ENCODE measurements around the gene KRTAP13-3.

Gene KRTAP13-3

DNA sequence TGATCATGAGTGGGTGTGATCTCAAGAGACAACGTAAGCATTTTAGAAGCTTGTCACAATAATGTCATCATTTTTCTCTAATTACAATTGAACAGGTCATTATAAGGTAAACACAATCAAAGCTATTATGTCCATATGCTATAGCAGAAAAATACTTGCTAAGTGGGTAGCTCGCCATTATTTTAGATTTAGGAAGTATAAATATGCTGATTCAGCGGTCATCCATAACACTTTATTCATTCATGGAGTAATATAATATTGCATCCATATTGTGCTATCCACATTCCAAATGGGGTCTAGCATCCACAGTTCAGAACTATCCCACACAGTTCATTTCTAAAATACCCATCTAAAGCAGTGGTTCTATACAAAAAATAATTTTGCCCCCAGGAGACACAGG is 22.8 kb upstream of the KRTAP13-3 start (continued):
- TF ChIP-seq ZNF8 (CRISPR knock-in tag; IDR thresholded peaks at IDR 0.05) = no peak
- TF ChIP-seq ESRRG (CRISPR knock-in tag; IDR thresholded peaks at IDR 0.05) = no peak
- TF ChIP-seq OSR1 (CRISPR knock-in tag; IDR thresholded peaks at IDR 0.05) = no peak
- no peak for TF ChIP-seq RARB (CRISPR knock-in tag; IDR thresholded peaks at IDR 0.05)
- no peak for TF ChIP-seq CSDC2 (CRISPR knock-in tag; IDR thresholded peaks at IDR 0.05)
- no peak for TF ChIP-seq TSHZ2 (CRISPR knock-in tag; IDR thresholded peaks at IDR 0.05)
- TF ChIP-seq GLIS3 (CRISPR knock-in tag; IDR thresholded peaks at IDR 0.05) = no peak
- no peak for TF ChIP-seq ZNF70 (CRISPR knock-in tag; IDR thresholded peaks at IDR 0.05)
- no peak for TF ChIP-seq PPARA (CRISPR knock-in tag; IDR thresholded peaks at IDR 0.05; ENCODE audit: borderline replicate concordance)
- no peak for TF ChIP-seq CREB5 (CRISPR knock-in tag; IDR thresholded peaks at IDR 0.05; ENCODE audit: low read depth)
- no peak for TF ChIP-seq TOX (CRISPR knock-in tag; IDR thresholded peaks at IDR 0.05; ENCODE audit: borderline replicate concordance)

DNA sequence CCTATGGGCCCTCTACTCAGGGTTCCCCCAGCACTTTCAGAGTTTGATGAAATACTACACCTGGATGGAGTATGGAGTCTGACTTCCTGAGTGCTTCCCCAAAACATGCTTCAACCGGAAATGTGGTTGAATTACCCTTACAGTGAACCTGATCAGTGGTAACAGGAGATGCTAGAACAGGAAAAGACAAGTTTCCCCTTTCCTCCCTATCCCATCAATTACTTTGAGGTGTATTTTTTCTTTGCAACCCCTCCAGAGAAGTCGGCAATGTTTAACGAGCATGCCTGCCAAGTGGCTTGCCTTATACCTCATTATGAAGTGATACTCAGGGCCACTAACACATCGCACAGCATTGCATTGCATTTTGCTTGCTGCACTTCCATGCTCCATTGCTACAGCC is 21.3 kb upstream of the KRTAP13-3 start:
- ATAC-seq = no peak
- TF ChIP-seq ZNF70 (CRISPR knock-in tag; IDR thresholded peaks at IDR 0.05) (no peak), ESRRG (CRISPR knock-in tag; IDR thresholded peaks at IDR 0.05) (no peak), CREB5 (CRISPR knock-in tag; IDR thresholded peaks at IDR 0.05; ENCODE audit: low read depth) (no peak), TOX (CRISPR knock-in tag; IDR thresholded peaks at IDR 0.05; ENCODE audit: borderline replicate concordance) (no peak), ZFP30 (CRISPR knock-in tag; IDR thresholded peaks at IDR 0.05) (no peak), ARNTL (CRISPR knock-in tag; IDR thresholded peaks at IDR 0.05; ENCODE audit: borderline replicate concordance, low read depth) (no peak), TCF4 (CRISPR knock-in tag; IDR thresholded peaks at IDR 0.05; ENCODE audit: borderline replicate concordance) (no peak), CSDC2 (CRISPR knock-in tag; IDR thresholded peaks at IDR 0.05) (no peak), RARB (CRISPR knock-in tag; IDR thresholded peaks at IDR 0.05) (no peak), SNAI2 (CRISPR knock-in tag; IDR thresholded peaks at IDR 0.05) (no peak), ISL1 (CRISPR knock-in tag; IDR thresholded peaks at IDR 0.05) (no peak), TSHZ2 (CRISPR knock-in tag; IDR thresholded peaks at IDR 0.05) (no peak), OSR1 (CRISPR knock-in tag; IDR thresholded peaks at IDR 0.05) (no peak), POU6F1 (CRISPR knock-in tag; IDR thresholded peaks at IDR 0.05; ENCODE audit: borderline replicate concordance, low read depth) (no peak)

DNA sequence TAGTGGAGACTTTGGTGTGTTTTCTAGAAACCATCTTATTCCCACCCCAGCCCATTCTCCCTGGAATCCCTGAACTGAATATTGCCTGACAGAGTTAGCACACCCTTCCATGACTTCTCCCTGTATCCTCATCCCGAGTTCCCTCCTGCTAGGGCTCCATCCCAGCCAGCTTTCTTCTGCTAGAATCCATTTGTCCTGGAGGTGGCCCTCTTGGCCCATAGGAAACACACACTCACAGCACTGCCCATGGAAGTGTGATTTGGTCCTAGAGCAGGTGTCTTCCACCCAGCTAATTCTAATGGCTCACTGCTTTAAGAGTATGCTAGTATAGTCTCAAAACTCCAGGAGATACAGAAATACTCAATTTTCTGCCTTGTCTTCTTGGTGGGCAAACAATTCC is 18.5 kb upstream of the KRTAP13-3 start:
- ATAC-seq = no peak
- TF ChIP-seq SNAI2 (CRISPR knock-in tag; IDR thresholded peaks at IDR 0.05) (no peak), ZFP30 (CRISPR knock-in tag; IDR thresholded peaks at IDR 0.05) (no peak), CSDC2 (CRISPR knock-in tag; IDR thresholded peaks at IDR 0.05) (no peak), OSR1 (CRISPR knock-in tag; IDR thresholded peaks at IDR 0.05) (no peak), ZNF8 (CRISPR knock-in tag; IDR thresholded peaks at IDR 0.05) (no peak), CSRNP3 (CRISPR knock-in tag; IDR thresholded peaks at IDR 0.05) (no peak), PPARA (CRISPR knock-in tag; IDR thresholded peaks at IDR 0.05; ENCODE audit: borderline replicate concordance) (no peak), ZFP3 (CRISPR knock-in tag; IDR thresholded peaks at IDR 0.05) (no peak), ARNTL (CRISPR knock-in tag; IDR thresholded peaks at IDR 0.05; ENCODE audit: borderline replicate concordance, low read depth) (no peak), RARB (CRISPR knock-in tag; IDR thresholded peaks at IDR 0.05) (no peak), ZNF70 (CRISPR knock-in tag; IDR thresholded peaks at IDR 0.05) (no peak), GLIS3 (CRISPR knock-in tag; IDR thresholded peaks at IDR 0.05) (no peak), ZNF565 (CRISPR knock-in tag; conservative IDR thresholded peaks at IDR 0.05; ENCODE audit: low read depth) (no peak), POU6F1 (CRISPR knock-in tag; IDR thresholded peaks at IDR 0.05; ENCODE audit: borderline replicate concordance, low read depth) (no peak)
- TF ChIP-seq, protein P1, sequence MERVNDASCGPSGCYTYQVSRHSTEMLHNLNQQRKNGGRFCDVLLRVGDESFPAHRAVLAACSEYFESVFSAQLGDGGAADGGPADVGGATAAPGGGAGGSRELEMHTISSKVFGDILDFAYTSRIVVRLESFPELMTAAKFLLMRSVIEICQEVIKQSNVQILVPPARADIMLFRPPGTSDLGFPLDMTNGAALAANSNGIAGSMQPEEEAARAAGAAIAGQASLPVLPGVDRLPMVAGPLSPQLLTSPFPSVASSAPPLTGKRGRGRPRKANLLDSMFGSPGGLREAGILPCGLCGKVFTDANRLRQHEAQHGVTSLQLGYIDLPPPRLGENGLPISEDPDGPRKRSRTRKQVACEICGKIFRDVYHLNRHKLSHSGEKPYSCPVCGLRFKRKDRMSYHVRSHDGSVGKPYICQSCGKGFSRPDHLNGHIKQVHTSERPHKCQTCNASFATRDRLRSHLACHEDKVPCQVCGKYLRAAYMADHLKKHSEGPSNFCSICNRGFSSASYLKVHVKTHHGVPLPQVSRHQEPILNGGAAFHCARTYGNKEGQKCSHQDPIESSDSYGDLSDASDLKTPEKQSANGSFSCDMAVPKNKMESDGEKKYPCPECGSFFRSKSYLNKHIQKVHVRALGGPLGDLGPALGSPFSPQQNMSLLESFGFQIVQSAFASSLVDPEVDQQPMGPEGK (CRISPR knock-in tag; IDR thresholded peaks at IDR 0.05; ENCODE audit: borderline replicate concordance) = no peak
